HG02798 (cell line): ENCODE results near the gene MRNIP.

ENCODE experiments used
- ATAC-seq: cut with Tn5 transposase; IDR thresholded peaks from one replicate; pipeline ENCODE4 v1.9.1; 2021; ENCODE audit warnings: mild to moderate bottlenecking; ENCODE audit not compliant: unreplicated experiment, poor library complexity

MRNIP gene

DNA sequence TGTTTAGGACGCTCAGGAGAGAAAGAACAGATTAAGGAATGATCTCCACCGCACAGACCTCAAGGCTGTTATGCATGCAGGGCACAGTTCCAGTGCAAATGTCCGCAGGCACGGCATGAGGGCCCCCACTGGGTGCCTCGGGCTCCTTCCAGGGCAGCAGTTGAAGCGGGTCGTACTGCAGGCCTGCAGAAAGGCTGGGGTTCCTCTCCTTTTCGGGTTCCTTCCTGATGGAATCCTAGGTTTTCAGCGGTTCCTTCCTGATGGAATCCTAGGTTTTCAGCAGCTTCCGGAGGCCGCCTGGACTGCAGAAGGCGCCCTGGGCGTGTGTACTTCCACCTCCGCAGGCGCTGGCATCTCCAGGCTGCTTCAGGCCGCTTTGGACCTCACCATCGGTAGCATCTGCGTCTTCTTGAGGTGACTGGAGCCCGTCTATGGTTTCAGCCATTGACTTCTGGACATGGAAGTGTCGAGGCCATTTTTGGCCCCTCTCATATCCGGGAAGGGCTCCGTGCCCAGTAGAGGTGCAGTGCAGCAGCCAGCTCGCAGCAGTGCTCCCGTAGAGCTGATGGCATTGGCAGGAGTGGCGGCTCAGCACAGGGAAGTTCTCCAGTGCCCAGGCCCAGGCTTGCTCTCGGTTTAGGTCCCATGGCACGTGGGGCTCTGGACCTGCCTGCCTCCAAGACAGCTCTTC lies 46.3 kb downstream of the MRNIP start:
- ATAC-seq: no peak

- peak; percentile 77 for ATAC-seq
These were observed 52.2 kb downstream of the MRNIP start, which contains the start of gene MGAT4B for GRCh38 chr5:179806250-179807048. Gene MGAT4B (minus strand): TSS chr5:179806866. CDS start chr5:179806583, 283 bp downstream.

GRCh38 chr5:179805529-179806249 lies 52.9 kb downstream of the MRNIP start:
- peak; percentile 29 for ATAC-seq

DNA sequence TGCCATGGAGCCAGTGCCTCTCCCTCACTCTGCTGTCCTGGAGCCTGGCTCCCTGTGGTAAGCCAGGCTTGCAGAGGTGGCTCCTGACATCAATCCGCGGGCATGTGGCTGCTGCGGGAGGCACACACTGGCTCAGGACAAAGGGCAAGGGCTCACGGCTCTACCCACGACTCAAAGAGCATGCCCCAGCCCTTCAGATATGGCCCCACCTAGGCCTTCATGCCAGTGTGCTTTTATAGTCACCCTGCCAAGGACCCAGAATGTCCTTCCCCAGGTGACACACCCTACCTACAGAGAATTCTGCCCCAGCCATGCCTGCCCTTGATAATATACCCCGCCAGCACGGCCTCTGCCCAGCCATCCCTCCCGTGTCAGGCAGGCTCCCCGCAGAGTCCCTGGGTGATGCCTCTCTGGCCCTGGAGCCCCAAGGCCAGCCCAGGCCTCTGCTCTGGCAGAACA lies 53.5 kb downstream of the MRNIP start:
- no peak for ATAC-seq

DNA sequence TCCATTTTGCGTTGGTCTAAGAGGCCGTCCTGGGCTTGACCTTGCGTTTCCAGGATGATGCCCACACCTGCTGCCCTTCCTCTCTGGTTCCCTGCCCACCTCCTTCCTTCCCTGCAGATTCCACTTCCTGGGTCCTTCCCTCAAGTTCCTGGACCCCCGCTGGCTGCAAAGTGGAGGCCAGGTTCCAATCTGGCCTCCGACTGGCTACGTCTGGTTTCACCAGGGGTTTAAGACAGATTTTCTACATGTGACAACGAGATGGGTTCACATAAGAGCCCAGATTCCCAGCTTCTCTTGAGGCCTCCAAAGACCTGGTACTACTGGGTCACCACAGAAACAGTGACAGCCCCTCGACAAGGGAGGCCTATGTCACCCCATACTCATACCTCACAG lies 54.1 kb downstream of the MRNIP start:
- no peak for ATAC-seq

DNA sequence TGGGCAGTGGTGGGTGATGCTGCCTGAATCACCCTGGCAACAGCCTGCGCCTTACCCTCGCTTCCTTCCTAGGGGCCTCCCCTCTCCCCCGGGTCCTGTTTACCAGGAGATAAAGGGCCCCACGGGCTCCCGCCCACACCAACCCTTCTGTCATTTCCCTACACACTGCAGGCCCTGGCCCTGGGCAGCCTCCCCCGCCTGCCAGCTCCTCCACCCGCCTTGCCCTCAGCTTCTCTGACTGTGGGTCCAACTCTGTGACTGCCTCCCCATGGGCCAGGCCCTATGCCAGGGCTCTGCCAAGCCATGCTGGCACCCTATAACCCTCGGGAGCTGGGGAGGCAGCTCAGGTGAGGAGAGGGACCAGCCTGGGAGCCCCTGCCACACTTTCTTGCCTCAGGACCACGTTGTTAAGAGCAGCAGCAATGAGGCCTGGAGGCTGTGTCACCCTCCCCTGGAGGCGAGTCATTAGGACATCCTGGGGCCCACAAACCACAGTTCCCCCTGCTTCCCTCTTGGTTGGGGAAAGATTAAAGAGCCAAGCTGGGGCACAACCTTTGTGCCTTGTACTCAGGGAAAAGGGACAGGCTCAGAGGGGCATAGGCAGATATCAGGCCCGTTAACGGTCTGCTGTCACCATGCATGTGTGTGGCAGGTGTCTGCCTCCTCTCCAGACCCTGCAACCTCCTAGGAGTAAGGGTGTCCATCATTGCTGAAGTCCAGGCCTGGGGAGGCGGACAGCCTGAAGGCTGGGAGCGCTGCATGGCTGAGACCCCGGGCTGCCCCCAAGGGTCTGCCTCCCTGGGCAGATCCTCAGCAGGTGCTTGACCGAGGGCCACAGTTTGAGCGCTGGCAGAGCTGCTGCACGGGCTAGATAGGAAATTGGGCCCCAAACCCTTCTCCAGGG lies 54.7 kb downstream of the MRNIP start:
- ATAC-seq: no peak

DNA sequence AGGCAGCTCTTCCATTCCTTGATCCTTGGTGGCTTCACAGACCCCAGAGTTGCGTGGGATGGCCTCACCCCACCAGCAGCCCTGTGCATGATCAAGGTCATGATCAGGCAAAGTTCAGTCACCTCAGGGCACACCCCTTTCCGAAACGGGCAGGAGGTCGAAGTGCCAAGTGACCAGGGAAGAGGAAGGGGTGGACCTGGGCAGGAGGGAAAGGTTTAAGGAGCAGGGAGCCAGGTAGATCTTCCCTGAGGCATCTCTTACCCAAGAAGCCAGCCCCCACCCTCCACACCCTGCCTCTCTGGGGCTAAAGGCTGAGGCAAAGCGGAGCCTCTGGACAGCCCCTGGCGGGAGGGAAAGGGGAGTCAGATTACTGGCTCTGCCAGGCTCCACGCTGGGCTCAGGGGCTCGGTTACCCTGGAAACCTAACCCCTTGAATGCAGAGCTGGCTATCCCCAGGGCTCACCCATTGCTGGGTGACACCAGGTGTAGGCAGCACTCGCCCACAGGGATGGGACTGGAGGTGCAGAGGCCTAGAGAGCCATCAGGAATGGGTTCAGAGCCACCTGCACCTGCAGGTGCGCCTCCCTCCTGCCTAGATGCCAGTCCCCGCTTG lies 55.6 kb downstream of the MRNIP start:
- ATAC-seq: no peak

DNA sequence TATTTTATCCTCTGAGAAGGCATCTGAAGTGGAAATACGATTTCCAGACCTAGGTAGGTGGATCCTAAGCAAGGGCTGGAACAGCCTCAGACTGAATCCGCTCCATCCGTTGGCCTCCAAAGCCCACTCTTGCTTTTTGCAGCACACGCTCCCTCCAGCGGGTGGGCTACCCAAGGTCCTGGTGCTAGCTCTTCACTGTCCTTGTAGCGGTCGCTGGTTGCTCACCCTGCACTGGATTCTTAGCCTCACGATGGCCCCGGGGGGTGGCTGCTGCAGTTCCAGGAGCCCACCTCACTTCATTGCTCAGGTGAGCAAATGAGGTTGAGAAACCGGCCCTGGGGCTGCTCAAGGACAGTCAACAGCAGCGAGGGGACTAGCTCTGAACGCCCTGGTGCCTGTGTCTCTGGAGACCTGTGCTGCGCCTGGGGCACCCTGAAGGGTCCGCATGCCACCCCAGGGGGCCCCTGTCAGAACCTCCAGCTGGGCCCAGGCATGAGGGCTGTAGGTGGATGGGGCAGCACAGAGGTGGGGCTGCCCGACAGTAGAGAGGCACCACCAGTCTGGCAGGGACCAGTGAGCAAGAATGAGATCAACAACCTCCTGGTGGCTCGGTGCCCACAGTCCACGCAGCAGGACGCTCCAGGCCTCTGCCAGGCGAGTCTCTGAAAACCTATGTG lies 56.3 kb downstream of the MRNIP start:
- no peak for ATAC-seq

DNA sequence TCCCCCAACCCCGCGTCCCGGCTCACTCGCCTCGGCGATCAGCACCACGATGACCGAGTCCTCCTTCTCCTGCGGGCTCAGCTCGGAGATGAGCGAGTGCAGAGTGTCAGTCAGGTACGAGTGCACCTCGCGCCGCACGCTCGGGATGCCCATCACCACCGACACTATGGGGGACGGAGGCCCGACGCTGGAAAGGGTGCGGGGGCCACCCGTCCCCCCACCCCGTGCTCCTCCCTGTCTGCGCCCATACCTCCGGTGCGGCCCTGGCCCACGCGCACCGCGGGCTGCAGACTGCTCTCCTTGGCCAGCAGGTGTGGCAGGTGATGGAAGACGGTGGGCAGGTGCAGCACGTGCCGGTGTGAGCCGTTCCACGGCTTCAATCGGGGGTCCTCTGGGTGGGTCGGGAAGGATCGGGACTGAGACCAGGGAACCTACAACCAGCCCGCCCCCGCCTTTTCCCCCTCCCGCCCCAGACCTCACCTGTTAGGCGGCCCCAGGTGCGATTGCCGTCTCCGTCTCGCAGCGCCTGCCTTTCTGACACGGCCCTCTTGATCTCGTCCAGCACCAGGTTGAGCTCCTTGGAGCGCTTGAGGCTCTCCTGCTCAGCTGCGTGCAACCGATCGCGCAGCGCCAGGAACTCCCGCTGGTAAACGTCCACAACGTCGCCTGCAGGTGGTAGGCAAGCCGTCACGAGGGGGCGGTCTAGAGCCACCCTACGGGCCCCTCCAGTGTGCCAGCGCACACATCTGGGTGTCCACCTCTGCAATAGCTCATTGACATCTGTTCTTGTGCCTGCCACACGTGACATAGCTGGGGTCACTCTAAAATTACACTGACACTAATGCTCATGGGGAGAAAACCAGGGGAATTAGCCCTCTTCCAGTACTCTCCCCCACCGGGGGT lies 57.1 kb downstream of the MRNIP start:
- ATAC-seq: peak; percentile 36

DNA sequence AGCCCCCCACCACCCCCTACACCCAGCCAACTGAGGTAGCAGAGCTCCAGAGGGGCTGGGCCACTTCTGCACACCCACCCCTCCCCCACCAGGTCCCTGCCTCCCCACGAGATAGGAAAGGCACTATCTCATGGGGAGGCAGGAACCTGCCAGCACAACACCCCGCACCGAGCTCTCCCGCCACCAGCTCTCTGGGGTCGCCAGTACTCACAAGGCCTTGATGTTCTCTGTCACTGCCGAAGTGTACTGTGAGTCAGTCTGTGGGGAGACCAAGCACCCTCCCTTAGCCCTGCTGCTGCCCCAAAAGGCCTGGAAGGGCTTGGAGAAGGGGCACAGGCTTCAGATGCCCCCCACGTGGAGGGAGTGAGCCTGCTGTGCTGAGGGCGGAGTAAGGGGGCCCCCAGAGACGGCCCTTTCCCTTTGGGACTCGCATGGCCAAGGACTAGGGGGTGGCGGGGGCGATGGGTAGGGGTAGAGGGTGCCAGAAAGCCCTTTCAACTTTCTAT lies 57.9 kb downstream of the MRNIP start:
- ATAC-seq: no peak

- ATAC-seq: no peak
These were observed 58.4 kb downstream of the MRNIP start for GRCh38 chr5:179800071-179800695.

- no peak for ATAC-seq
These were observed 59.0 kb downstream of the MRNIP start for GRCh38 chr5:179799644-179799973.

DNA sequence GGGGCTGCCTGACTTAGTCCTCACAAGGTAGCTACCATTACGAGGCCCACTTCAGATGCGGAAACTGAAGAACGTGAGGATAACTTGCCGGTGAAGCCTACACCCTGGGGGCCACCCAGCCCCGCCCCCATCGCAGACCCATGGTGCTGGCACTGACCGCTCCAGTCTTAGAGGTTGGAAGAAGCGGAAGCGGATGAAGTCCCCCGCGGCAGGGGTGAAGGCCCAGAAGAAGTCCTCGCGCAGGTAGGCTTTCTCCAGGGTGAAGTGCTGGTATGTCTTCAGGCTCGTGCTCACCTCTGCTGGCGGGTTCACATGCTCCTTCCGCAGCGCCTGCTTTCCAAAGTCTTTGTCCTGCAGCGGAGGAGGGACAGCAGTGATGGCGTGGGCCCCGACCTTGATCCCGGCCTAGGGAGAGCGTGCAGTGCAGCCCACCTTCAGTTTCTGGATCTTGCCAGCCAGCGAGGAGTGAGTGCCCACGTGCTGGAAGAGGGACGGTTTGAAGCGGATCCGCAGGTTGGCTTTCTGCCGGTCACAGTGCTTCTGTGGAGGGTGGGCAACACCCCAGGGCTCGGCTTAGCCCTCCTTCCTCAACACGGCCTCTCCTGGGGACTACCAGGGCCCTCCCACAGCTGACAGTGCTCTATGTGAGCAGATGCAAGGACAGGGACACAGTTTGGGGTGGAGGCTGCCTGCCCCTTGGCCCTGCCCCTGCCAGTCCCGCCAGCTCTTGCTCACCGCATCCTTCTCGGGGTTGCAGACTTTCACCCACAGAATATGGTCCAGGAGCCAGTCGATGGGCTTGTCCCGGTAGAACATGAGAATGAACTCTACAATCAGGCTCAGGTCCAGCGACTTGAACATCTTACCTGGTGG lies 59.6 kb downstream of the MRNIP start:
- no peak for ATAC-seq

DNA sequence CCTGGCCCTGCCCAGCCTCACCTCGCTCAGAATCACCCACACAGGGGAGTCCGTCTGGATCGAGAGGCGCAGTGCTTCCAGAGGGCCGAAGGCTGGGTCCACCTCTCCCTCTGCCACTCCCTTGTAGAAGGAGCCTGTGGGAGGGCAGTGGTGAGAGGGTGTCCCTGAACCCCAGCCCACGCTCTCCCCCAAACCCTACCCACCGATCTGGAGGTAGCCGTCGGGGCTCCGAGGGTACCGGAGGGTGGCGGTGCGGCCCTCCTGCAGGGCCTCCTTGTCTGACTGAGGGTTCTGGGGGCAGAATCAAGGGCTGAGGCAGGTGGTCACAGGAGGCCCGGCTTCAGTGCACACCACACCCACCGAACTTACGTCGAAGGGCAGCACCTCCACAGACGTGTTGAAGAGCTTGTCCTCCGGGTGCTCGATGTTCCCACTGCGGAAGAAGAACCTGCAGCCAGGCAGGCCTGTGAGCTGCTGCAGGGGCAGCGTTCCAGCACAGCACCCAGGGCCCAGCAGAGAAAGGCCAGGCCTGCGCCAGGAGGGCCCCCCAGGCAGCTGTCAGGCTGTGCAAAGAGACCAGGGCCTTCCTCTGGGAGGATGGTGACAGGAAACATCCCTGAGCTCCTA lies 60.4 kb downstream of the MRNIP start:
- no peak for ATAC-seq

- ATAC-seq: no peak
These were observed 60.9 kb downstream of the MRNIP start for GRCh38 chr5:179797741-179798140.
